Skin epidermis (tissue), 12 donors: ENCODE measurements around the gene EN2.

Source experiments
- H3K27ac ChIP-seq, 21 experiments: fragments of 200-600 bp; sonication (generic) in 11 of 21; one replicate each; pipeline ENCODE4 v1.5.0; 2020; ENCODE audit warnings: mild to moderate bottlenecking in 3 of 21, inconsistent platforms in 2 of 21, moderate library complexity in 2 of 21
- H3K4me3 ChIP-seq, 7 experiments: fragments of 200-600 bp; sonication (generic) in 2 of 7; one replicate each; pipeline ENCODE4 v1.5.0; 2020; ENCODE audit warnings: inconsistent platforms in 2 of 7, mild to moderate bottlenecking in 2 of 7, moderate library complexity in 1 of 7

The EN2 gene

GRCh38 chr7:155449008-155449868 lies 8.7 kb upstream of the EN2 start:
- H3K27ac ChIP-seq = no peak overlapping the region
- no peak overlapping the region for H3K4me3 ChIP-seq

DNA sequence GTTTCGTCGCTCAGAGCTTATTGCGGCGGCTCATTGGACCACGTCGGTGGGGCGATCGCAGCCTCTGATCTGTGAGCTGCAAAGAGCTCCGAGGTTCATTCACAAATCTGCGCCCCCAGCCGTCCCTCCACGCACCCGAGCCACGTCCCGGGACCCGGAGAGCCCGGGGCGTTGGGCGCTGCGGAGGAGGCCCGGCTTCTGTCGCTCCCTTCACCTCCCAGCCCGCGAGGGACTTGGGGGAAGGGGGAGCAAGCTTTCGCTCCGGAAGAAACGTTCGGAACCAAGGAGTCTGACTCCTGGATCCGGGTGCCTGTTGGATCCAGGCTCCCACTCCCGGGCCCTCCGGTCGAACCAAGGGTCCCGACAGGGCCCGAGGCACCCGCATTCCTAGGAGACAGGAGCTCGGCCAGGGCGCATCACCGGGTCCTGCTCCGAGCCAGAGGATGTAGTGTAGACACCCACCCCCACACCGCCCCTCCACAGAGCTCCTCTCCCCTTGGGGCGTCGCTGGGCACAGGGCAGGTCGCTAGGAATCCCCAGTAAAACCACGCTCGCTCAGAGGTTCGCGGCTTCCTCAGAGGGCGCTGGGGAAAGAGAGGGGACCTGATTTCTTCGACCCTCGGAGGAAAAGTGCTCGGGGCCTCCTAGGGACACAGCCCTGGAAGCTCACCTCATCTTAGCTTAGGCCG lies 7.9 kb upstream of the EN2 start:
- no peak overlapping the region for H3K27ac ChIP-seq
- H3K4me3 ChIP-seq = no peak overlapping the region

DNA sequence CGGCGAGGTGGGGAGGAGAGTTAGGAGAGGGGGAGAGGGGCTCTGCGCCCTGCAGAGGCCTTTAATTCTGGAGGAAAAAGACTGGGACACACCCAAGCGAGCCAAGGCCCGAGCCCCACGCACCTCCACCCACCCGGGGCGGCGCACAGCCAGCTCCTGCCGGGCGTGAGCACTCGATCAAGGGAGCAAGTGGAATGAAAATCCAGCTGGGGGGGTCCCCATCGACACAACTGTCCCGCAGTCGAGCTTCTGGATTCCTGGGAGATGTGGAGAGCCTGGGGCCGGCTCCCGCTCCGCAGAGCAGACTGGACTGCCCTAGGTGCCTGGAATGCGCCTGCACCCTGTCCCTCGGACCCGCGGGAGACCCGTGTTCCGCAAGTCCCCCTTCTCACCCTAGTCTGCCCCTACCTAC lies 7.4 kb upstream of the EN2 start:
- Histone ChIP-seq H3K27ac (no peak overlapping the region), H3K4me3 (no peak overlapping the region)

DNA sequence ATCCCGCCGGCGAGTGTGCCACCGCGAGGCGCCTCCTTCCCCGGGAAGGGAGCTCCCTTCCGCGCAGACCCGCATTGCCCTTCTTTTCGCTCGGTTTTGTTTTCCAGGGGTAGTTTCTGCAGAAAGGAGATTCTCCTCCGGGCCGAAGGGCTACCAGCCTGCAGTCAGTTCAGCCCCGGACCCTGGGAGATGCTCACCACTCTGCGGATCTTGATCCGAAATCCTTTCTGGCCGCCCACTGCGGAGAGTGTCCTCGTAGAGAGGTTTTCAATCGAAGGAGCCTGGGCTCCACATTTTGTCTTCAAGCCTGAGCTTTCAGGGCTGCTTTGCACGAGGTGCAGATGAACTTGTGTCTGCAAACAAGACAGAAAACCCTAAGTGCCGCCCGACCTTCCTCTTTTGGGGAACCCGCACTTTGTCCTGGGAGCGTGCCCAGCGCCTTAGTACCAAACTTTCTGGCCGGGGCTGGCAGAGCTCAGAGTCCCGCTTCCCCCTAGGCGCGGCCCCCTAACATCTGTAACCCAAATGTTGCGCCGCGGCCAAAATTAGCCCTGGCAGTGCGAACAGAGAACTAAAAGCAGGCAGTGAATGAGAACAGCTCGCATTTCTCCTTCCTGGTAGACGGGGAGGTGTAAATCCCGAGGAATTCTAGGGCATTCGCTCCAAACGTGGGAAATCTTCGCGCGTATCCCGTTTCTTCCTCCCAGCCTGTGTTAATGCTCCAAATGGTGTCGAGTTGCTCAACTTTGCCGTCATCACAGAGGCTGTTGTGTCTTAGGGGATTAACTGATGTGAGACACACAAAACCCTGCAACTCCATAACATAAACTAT lies 6.7 kb upstream of the EN2 start:
- H3K4me3 ChIP-seq = no peak overlapping the region
- no peak overlapping the region for H3K27ac ChIP-seq

DNA sequence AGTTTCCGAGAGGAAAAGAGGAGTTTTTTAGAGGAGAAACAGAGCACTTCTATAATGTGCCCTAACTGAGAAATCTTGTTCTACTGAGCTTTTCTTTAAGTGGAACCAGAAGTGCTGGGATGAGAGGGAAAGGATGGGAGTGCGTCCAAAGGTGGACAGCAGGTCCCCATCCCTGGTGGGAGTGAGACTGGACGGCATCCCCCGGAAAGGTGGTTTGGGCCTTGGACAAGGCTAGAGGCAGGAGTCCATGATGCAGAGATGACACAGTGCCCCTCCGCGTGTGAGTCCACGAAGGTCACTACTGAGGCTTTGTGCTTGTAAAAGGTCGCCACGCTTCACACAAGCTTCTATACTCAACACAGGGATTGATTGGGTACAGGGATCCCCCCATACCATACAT lies 6.1 kb upstream of the EN2 start:
- Histone ChIP-seq H3K27ac (no peak overlapping the region), H3K4me3 (no peak overlapping the region)

DNA sequence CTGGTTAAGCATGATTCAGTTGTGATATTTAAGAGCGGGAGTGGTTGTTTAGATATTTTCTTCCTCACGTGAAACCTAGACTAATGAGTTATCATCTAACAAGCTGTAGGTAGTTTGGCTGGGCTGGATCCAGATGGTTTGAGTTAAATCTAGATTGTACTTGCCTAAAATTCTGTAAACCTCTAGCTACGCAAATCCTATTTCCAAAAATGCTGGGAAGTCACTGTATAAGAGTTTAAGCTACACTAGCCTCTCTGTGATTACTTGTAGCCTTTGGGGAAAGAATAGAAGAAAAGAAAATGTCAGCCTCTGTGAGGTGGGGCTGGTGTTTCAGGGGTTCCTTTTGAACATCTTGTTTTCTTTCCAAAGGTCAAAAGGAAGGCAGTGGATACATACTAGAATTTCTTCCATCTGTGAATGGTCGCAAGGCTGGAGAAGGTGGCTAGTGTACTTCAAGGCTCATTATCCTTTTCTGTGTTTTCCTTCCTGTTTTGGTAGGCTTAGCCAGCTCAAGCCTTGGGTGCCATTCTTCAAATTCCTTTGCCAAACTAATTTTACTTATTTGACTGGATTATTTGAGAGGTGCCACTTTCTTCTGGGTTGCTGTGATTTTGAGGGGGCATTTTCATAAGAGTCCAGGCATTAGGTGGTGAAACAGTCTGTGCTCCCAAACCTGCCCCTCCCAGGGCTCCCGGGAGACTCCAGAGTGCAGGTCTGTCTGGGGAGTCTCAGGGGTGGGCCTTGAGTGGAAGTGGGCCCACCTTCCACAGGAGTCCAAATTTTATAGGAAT lies 5.2 kb upstream of the EN2 start:
- Histone ChIP-seq H3K4me3 (no peak overlapping the region), H3K27ac (no peak overlapping the region)

DNA sequence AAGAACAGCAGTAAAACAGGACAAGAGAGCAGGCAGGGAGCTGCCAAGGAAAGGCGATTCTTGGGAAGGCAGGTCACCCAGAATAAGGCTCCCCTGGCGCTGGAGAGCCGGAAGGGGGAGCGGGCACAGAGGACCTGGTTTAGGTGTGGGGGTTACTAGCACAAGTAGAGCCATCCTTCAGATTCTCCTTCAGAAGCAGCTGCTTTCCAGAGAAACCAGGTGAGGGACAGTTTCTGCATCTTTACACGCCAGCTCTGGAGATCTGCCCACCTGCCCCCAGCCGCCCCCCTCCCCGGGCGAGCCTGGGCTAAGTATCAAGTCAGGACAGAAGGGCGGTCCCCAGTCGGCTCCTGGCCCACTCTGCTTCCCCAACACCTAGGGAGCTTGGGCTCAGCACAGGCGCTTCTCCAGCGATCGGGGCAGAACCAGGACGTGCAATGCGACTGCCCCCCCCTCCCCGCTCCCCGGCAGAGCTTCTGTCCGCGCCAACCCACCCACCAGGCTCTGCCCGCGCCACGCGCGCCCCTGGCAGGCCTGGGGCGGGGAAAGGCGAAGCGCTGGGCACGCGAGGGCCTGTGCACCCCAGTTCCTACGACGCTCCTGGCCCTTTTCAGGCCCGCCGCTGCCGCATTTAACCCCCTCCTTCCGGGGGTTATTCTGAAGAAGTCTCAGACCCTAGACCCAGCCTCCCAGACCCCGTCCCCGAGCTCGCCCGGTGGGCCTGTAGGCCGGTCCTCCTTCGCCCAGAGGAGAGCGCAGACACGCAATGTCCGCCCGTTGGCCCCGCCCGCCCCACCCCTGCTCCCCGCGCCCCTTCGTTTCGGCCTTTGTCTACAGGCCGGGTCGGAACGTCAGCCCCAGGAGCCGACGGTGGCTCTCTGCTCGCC lies 4.4 kb upstream of the EN2 start:
- H3K27ac ChIP-seq = no peak overlapping the region
- no peak overlapping the region for H3K4me3 ChIP-seq

GRCh38 chr7:155454183-155455112 lies 3.5 kb upstream of the EN2 start:
- no peak overlapping the region for H3K4me3 ChIP-seq
- H3K27ac ChIP-seq = no peak overlapping the region

GRCh38 chr7:155455132-155455693 lies 2.7 kb upstream of the EN2 start:
- Histone ChIP-seq H3K4me3 (no peak overlapping the region), H3K27ac (no peak overlapping the region)

DNA sequence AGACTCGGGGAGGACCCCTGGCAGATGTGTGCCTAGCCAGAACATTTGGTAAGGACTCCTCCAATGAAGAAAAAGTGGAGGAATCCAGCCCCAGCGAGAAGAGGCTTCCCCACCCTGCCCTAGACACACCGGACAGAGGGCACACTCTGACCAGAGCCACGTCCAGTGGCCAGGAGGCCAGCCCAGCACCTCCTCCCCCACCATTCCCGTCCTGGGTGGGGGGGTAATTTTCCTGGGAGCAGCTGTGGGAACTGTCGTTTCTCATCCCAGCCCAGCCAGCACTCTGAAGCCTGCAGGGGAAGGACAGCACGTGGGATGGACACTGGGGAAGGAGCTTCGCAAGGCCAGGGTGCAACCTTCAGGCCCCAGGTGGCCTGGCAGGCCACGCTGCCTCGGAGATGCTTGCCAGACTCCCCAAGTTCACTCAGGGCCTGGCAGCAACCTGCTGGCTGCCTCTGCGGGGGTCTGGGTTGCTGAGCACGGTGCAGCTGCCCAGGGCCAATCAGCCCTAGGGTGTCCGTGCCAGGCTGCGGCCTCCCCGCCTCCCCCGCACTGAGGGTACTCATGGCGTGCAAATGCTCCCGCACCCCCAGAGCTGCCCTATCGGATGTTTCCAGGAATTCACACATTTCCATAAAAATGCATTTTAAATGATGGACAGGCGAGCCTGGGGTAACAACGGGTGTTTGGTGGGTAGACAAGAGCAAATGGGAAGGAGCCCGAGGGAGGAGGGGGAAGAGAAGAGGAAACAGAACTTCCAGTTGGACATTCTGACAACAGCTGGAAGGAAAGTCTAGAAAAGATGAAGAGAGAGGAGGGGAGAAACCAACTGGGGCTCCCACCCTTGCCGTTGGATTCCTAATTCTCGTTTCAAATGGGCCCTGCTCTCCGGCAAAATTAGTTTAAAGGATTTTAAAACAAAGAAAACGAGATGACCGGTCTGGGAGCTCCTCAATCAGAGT lies 1.9 kb upstream of the EN2 start:
- Histone ChIP-seq H3K27ac (no peak overlapping the region), H3K4me3 (no peak overlapping the region)

DNA sequence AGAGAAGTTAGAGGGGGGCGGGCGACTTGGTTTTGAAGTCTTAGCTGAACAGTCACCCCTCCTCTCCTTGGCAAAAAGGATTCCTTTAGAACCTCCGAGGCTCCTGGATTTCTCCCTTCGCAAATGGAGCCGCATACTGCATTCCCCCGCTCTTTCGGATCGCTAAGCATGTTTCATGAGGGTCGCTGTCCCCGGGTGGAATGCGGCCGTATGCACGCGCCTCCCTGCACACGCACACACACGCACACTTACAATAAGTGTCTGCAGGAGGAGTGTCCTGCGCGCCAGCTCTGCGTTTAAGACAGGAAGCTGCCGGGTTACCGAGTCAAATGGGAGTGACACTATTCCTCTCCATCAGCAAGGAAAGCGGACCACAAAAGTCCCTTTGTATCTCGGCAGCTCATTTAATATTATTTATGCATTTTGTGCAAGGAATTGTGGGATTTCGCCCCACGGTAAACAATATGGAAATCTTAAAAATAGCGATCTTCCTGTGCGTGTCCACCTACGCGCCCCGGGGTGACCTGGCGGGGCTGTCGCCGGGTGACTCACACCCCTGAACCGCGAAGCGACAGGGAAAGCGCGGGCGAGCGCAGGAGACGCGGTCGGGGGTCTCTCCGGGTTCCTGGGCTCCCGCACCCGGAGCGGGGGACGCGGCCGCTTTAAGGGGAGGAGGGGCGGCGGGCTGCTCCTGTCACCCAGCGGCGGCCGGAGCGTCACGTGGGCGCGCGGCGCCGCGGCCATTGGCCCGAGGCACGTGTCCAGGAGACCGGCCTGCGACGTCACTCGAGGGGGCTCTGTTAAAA lies 988 bp upstream of the EN2 start:
- Histone ChIP-seq H3K4me3 (peak overlapping the region; percentile 12 to 47 (median 29)), H3K27ac (no peak overlapping the region)

- Histone ChIP-seq H3K4me3 (peak overlapping the region; percentile 12 to 47 (median 29)), H3K27ac (no peak overlapping the region)
These were observed 302 bp upstream of the EN2 start for GRCh38 chr7:155457544-155458110.

- peak overlapping the region in 4 of 7 experiments; percentile 11 to 42 (median 24) for H3K4me3 ChIP-seq
- no peak overlapping the region for H3K27ac ChIP-seq
These were observed 1.2 kb downstream of the EN2 start for GRCh38 chr7:155458878-155459699.
